ENCODE measurements around the gene KLHL17.

KLHL17 gene

GRCh38 chr1:936348-937264 lies 23.8 kb upstream of the KLHL17 start:
- no peak for DNase-seq
- Mint-ChIP-seq H3K27me3 (peaks cover 32 to 73% of the 10 kb centered on the region in 2 donors), H3K36me3 (ENCODE audit: insufficient read depth) (peaks cover 6% of the 10 kb centered on the region), H3K27ac (no peak overlapping the region), H3K4me1 (ENCODE audit: low read depth in 2 of 2) (peaks cover 4 to 7% of the 10 kb centered on the region in 2 donors), H3K9me3 (no peaks in the 10 kb centered on the region), H3K4me3 (no peak overlapping the region)
- no peak for ATAC-seq (replicated peaks)

GRCh38 chr1:937521-937920 lies 22.9 kb upstream of the KLHL17 start:
- peaks cover 6% of the 10 kb centered on the region for H3K36me3 Mint-ChIP-seq (ENCODE audit: insufficient read depth)
- DNase-seq, result no peak
- H3K4me3 Mint-ChIP-seq, result no peak overlapping the region
- no peaks in the 10 kb centered on the region for H3K9me3 Mint-ChIP-seq
- ATAC-seq (replicated peaks), result no peak
- H3K27me3 Mint-ChIP-seq, result peaks cover 32 to 70% of the 10 kb centered on the region in 2 donors
- peak overlapping the region in 1 of 2 donors; percentile 68 for H3K27ac Mint-ChIP-seq
- peaks cover 4 to 6% of the 10 kb centered on the region in 2 donors for H3K4me1 Mint-ChIP-seq (ENCODE audit: low read depth in 2 of 2)

- no peak overlapping the region for H3K4me3 Mint-ChIP-seq
- H3K36me3 Mint-ChIP-seq (ENCODE audit: insufficient read depth), result peaks cover 6% of the 10 kb centered on the region
- H3K27me3 Mint-ChIP-seq, result peaks cover 32 to 68% of the 10 kb centered on the region in 2 donors
- H3K27ac Mint-ChIP-seq, result peak overlapping the region in 1 of 2 donors; percentile 68
- no peak for DNase-seq
- H3K4me1 Mint-ChIP-seq (ENCODE audit: low read depth in 2 of 2), result peaks cover 4 to 10% of the 10 kb centered on the region in 2 donors
- H3K9me3 Mint-ChIP-seq, result no peaks in the 10 kb centered on the region
- no peak for ATAC-seq (replicated peaks)
These were observed 22.2 kb upstream of the KLHL17 start for GRCh38 chr1:938088-938683.

GRCh38 chr1:938711-939489 lies 21.5 kb upstream of the KLHL17 start:
- H3K36me3 Mint-ChIP-seq (ENCODE audit: insufficient read depth), result peaks cover 6% of the 10 kb centered on the region
- H3K27me3 Mint-ChIP-seq, result peaks cover 32 to 66% of the 10 kb centered on the region in 2 donors
- H3K4me3 Mint-ChIP-seq, result no peak overlapping the region
- no peaks in the 10 kb centered on the region for H3K9me3 Mint-ChIP-seq
- ATAC-seq (replicated peaks), result no peak
- H3K4me1 Mint-ChIP-seq (ENCODE audit: low read depth in 2 of 2), result peaks cover 4 to 10% of the 10 kb centered on the region in 2 donors
- no peak for DNase-seq
- no peak overlapping the region for H3K27ac Mint-ChIP-seq

- Mint-ChIP-seq H3K9me3 (no peaks in the 10 kb centered on the region), H3K4me1 (ENCODE audit: low read depth in 2 of 2) (peaks cover 4 to 10% of the 10 kb centered on the region in 2 donors), H3K27ac (no peak overlapping the region), H3K27me3 (peaks cover 32 to 64% of the 10 kb centered on the region in 2 donors), H3K36me3 (ENCODE audit: insufficient read depth) (peaks cover 10% of the 10 kb centered on the region), H3K4me3 (no peak overlapping the region)
- ATAC-seq (replicated peaks) (no peak), DNase-seq (no peak)
These were observed 20.8 kb upstream of the KLHL17 start for GRCh38 chr1:939511-940106.

GRCh38 chr1:940107-941014 lies 20.0 kb upstream of the KLHL17 start:
- H3K4me1 Mint-ChIP-seq (ENCODE audit: low read depth in 2 of 2), result peaks cover 4 to 10% of the 10 kb centered on the region in 2 donors
- no peak for DNase-seq
- peaks cover 26 to 56% of the 10 kb centered on the region in 2 donors for H3K27me3 Mint-ChIP-seq
- peak; percentile 35 for ATAC-seq (replicated peaks)
- H3K9me3 Mint-ChIP-seq, result no peaks in the 10 kb centered on the region
- H3K4me3 Mint-ChIP-seq, result peak overlapping the region; percentile 84 to 85
- no peak overlapping the region for H3K27ac Mint-ChIP-seq
- peaks cover 7% of the 10 kb centered on the region for H3K36me3 Mint-ChIP-seq (ENCODE audit: insufficient read depth)

- Mint-ChIP-seq H3K4me1 (ENCODE audit: low read depth in 2 of 2) (peaks cover 7 to 10% of the 10 kb centered on the region in 2 donors), H3K4me3 (peak overlapping the region; percentile 84 to 85), H3K9me3 (no peaks in the 10 kb centered on the region), H3K27ac (no peak overlapping the region), H3K36me3 (ENCODE audit: insufficient read depth) (peaks cover 7% of the 10 kb centered on the region), H3K27me3 (peaks cover 22 to 52% of the 10 kb centered on the region in 2 donors)
- ATAC-seq (replicated peaks), result peak; percentile 2
- DNase-seq, result no peak
These were observed 19.3 kb upstream of the KLHL17 start for GRCh38 chr1:941015-941587.

GRCh38 chr1:941588-942383 lies 18.6 kb upstream of the KLHL17 start:
- H3K27ac Mint-ChIP-seq, result no peak overlapping the region
- ATAC-seq (replicated peaks) (peak; percentile 30), DNase-seq (no peak)
- H3K4me3 Mint-ChIP-seq, result peak overlapping the region; percentile 84 to 85
- peaks cover 7% of the 10 kb centered on the region for H3K36me3 Mint-ChIP-seq (ENCODE audit: insufficient read depth)
- peaks cover 7 to 10% of the 10 kb centered on the region in 2 donors for H3K4me1 Mint-ChIP-seq (ENCODE audit: low read depth in 2 of 2)
- peaks cover 22 to 49% of the 10 kb centered on the region in 2 donors for H3K27me3 Mint-ChIP-seq
- no peaks in the 10 kb centered on the region for H3K9me3 Mint-ChIP-seq

- Mint-ChIP-seq H3K9me3 (no peaks in the 10 kb centered on the region), H3K36me3 (ENCODE audit: insufficient read depth) (peaks cover 7% of the 10 kb centered on the region), H3K4me1 (ENCODE audit: low read depth in 2 of 2) (peaks cover 7 to 10% of the 10 kb centered on the region in 2 donors), H3K4me3 (no peak overlapping the region), H3K27ac (no peak overlapping the region), H3K27me3 (peaks cover 22 to 45% of the 10 kb centered on the region in 2 donors)
- ATAC-seq (replicated peaks), result peak; percentile 13
- no peak for DNase-seq
These were observed 18.0 kb upstream of the KLHL17 start for GRCh38 chr1:942411-942821.

GRCh38 chr1:942864-943533 lies 17.4 kb upstream of the KLHL17 start:
- no peak for ATAC-seq (replicated peaks)
- no peaks in the 10 kb centered on the region for H3K9me3 Mint-ChIP-seq
- peaks cover 18 to 39% of the 10 kb centered on the region in 2 donors for H3K27me3 Mint-ChIP-seq
- H3K4me1 Mint-ChIP-seq (ENCODE audit: low read depth in 2 of 2), result peaks cover 7 to 10% of the 10 kb centered on the region in 2 donors
- DNase-seq, result no peak
- peaks cover 7% of the 10 kb centered on the region for H3K36me3 Mint-ChIP-seq (ENCODE audit: insufficient read depth)
- H3K27ac Mint-ChIP-seq, result no peak overlapping the region
- H3K4me3 Mint-ChIP-seq, result no peak overlapping the region

Measured in effector memory CD8-positive, alpha-beta T cell (primary cell).